Stimulated activated CD4-positive, alpha-beta T cell treated with anti-CD3 and anti-CD28 coated beads, Interleukin-1b, Interleukin-23, amount 100 ng/mL, for 24 hours (primary cell): ENCODE results near the gene SMARCD2.
"Not testable (repeated sequence)": the region's sequence is repeated elsewhere in the genome, so short reads cannot be mapped to it uniquely, and the experiment has no call there.

Experiments
- DNase-seq, 4 experiments: peaks; one replicate each; pipeline ENCODE4 v3.0.0-alpha.2; 2020; ENCODE audit warnings: low read depth in 4 of 4, low spot score in 1 of 4

The SMARCD2 gene

DNA sequence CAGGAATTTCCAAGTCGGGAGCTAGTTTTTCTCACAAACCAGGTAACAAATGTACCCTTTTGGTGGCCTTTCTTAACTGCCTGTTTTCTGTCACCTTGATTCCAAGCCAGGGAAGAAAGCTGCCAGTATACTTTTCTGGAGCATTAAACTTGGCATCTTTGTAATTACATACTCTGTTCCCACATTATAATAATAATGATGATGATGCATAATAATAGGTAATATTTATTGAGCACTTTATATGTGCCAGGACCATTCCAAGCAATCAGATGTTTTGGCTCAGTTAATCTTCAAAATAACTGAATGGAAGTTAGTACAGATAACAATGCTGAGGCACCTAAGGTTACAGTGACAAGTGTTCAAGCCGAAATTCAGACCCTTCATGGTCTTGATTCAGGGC is 26.4 kb downstream of the SMARCD2 start:
- DNase-seq, result no peak

DNA sequence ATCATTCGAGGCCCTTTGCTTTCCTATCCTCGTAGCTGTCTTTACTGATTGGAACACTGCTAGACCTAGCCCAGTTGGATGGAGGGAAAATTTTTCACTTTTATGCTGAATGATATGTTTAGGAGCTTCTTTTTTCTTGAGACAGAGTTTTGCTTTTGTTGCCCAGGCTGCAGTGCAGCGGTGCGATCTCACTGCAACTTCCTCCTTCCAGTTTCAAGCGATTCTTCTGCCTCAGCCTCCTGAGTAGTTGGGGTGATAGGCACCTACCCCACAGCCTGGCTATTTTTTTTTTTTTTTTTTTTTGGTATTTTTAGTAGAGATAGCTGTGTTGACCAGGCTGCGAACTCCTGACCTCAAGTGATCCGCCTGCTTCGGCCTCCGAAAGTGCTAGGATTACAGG is 32.5 kb downstream of the SMARCD2 start:
- no peak for DNase-seq

DNA sequence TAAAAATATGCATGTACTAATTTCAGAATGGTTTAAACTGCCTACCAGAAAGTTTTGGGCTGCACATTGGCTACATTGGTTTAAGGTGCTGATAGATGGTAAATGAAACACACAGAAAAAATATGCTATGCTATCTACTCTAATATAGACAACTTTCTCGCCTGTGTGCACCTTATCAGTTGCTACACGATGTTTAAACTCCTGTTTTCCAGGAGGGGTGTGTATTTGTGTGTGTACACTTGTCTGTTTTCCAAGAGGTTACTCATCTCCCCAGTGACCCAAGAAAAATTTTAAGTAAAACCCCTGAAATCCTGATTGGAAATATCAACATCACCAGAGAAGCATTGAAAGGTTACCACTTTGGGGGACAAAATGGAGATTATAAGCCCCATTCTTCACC is 36.9 kb downstream of the SMARCD2 start:
- no peak for DNase-seq

GRCh38 chr17:63804328-63804727 is 38.2 kb downstream of the SMARCD2 start:
- no peak for DNase-seq

DNA sequence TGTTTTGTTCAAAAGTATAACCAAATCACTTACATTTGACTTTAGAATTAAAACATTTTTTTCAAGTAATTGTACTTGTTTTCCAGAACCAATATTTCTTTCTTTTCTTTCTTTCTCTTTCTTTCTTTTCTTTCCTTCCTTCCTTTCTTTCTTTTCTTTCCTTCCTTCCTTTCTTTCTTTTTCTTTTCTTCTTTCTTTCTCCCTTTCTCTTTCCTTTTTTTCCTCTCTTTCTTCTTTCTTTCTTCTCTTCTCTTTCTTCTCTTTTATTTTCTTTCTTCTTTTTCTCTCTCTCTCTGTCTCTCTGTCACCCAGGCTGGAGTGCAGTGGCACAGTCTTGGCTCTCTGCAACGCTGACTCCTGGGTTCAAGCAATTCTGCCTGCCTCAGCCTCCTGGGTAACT is 41.7 kb downstream of the SMARCD2 start:
- no peak for DNase-seq

DNA sequence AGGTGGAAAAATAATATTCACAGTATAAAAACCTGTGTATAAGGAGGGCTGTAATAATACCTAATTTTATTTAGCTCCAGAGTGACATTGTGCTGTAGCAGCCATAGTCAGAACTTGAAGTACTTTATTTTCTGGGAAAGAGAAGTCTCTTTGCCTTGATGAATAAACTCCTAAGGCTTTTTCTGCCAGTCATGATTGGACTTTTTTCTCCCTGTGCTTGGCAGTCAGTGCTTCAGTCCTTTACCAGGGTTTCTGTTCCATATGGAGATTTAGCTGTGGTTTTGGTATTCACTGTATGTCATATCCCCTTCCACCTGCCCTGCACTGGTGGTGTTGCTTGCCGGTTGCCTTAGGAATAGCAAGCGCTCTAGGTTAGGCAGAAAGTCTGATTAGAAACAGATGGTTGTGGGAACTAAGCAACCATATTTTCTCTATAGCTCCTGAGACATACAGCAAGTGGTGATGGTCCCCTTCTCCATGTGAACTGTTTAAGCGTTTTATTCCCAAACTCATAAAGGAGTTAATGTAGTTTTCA is 43.8 kb downstream of the SMARCD2 start:
- no peak for DNase-seq

GRCh38 chr17:63796375-63796774 is 46.1 kb downstream of the SMARCD2 start:
- not testable (repeated sequence) for DNase-seq

DNA sequence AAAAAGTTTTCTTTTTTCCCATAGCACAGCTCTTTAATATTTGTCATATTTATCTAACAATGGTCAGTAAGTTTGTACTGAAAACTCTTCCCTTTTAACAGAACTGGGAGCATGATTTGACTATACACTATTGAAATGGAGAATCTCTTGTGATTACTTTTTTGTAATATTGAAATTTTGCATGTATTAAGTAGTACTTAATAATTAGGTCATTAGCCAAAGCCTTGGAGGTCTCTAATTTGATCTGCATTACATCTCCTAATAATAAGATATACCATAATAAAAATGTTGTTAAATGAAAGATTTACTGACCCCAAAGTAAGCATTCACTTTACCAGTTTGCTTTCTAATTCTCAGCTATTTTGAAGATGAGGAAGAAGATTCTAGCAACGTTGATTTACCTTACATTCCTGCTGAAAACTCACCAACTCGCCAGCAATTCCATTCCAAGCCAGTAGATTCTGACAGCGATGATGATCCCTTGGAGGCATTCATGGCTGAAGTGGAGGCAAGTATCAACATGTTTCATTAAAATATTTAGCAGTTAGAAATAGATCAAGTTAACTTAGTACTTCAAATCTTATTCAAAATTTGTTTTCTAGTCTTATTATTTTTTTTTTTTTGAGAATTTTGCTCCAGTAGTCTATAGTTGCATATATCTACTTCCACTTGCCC is 50.3 kb downstream of the SMARCD2 start:
- DNase-seq, result no peak

GRCh38 chr17:63790057-63790456 is 52.4 kb downstream of the SMARCD2 start:
- DNase-seq, result no peak

DNA sequence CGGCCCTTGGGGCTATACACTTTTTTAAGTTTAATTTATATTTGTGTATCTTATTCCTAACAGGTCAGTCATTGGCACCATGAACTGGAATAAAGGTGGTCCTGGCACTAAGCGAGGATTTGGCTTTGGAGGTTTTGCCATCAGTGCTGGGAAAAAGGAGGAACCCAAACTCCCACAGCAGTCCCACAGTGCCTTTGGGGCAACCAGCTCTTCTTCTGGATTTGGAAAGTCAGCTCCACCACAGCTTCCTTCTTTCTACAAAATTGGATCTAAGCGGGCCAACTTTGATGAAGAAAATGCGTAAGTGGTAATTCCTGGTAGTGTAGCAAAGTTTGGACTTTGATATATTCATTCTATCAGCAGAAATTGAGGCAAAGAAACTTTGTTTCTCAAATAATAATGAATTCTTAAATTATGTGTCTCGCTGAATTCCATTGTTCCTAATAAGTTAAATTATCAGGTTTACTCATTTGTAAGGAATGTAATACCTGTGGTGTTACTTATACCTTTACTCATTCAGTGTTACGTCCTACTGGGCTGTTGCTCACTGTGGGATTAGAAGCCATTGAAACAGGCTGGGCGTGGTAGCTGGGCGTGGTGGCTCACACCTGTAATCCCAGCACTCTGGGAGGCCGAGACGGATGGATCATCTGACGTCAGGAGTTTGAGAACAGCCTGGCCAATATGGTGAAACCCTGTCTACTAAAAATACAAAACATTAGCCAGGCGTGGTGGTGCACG is 55.3 kb downstream of the SMARCD2 start:
- no peak for DNase-seq

- DNase-seq, result no peak
Measured at GRCh38 chr17:63786117-63786516, 56.4 kb downstream of the SMARCD2 start.

DNA sequence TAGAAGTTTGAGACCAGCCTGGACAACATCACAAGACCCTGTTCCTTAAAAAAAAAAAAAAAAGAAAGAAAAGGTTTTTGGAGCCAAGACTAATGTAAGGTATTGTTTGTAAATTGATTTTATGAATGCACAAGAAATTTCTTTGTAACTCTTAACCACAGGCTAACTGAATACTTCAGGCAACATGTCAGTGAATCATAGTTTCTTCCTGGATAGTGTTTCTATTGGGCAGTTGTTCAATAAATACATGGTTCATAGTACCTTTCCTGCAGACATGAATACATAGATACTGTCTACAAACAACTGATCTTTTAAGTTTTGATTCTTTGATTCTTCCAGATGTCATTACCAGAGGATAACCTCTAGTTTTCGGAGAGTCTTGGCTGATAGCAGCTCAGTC is 56.9 kb downstream of the SMARCD2 start:
- no peak for DNase-seq

GRCh38 chr17:63783522-63783921 is 59.0 kb downstream of the SMARCD2 start:
- DNase-seq, result no peak
